ENCODE results near the gene NF1. TPM values are rescaled to one million over a fixed set of nuclear protein-coding genes. Genes with fewer than 3 reads are reported as not detected.

The NF1 gene
- total and polyA plus RNA-seq, 10 donors: 3.1 to 97.7 (median 58.3) TPM

GRCh38 chr17:31054761-31055160, 40.0 kb upstream of the NF1 start:
- no peak for DNase-seq
- Histone ChIP-seq H3K27me3 (replicated peaks in 1 of 7) (no peaks in the 10 kb centered on the region), H3K4me1 (peaks cover 0 to 22% (median 8%) of the 10 kb centered on the region in 6 donors), H3K27ac (no peak overlapping the region), H3K4me3 (no peak overlapping the region), H3K9me3 (no peaks in the 10 kb centered on the region), H3K36me3 (peaks cover 0 to 5% (median 0%) of the 10 kb centered on the region in 6 donors)
- WGBS, 5 donors: 83 to 97% (median 88%) methylated on average over 3 of the region's 3 CpGs
- intact Hi-C loops (cut with DNase I; ENCODE audit: low total_unique reads): no loop called here
- TF ChIP-seq CTCF (IDR thresholded peaks at IDR 0.05 in 8 of 11, conservative IDR thresholded peaks at IDR 0.05 in 3 of 11) (no peak), POLR2A (IDR thresholded peaks at IDR 0.05) (no peak), POLR2AphosphoS5 (IDR thresholded peaks at IDR 0.05) (no peak)

- intact Hi-C loops (cut with DNase I; ENCODE audit: low total_unique reads): no loop called here
- no peaks in the 10 kb centered on the region for H3K36me3 ChIP-seq
- H3K4me3 ChIP-seq: no peak overlapping the region
- no peak for DNase-seq
- no peak overlapping the region for H3K27ac ChIP-seq
- H3K27me3 ChIP-seq (replicated peaks in 1 of 7): no peaks in the 10 kb centered on the region
- WGBS, 5 donors: 35 to 46% (median 42%) methylated on average over 2 of the region's 2 CpGs
- no peak for TF ChIP-seq POLR2A (IDR thresholded peaks at IDR 0.05)
- H3K9me3 ChIP-seq: no peaks in the 10 kb centered on the region
- no peaks in the 10 kb centered on the region for H3K4me1 ChIP-seq
Observed at GRCh38 chr17:31058976-31059375, 35.8 kb upstream of the NF1 start.

GRCh38 chr17:31060791-31061550, 33.8 kb upstream of the NF1 start:
- no peak for TF ChIP-seq POLR2A (IDR thresholded peaks at IDR 0.05)
- TF ChIP-seq CTCF (IDR thresholded peaks at IDR 0.05 in 8 of 11, conservative IDR thresholded peaks at IDR 0.05 in 3 of 11): no peak
- no peak for TF ChIP-seq POLR2AphosphoS5 (IDR thresholded peaks at IDR 0.05)
- WGBS, 5 donors: 73 to 88% (median 76%) methylated on average over 7 of the region's 7 CpGs
- intact Hi-C loops (cut with DNase I; ENCODE audit: low total_unique reads): no loop called here
- Histone ChIP-seq H3K36me3 (no peaks in the 10 kb centered on the region), H3K4me1 (no peaks in the 10 kb centered on the region), H3K9me3 (no peaks in the 10 kb centered on the region), H3K27me3 (replicated peaks in 1 of 7) (no peaks in the 10 kb centered on the region), H3K4me3 (no peak overlapping the region), H3K27ac (no peak overlapping the region)
- no peak for DNase-seq

- no peaks in the 10 kb centered on the region for H3K4me1 ChIP-seq
- no peaks in the 10 kb centered on the region for H3K9me3 ChIP-seq
- H3K27ac ChIP-seq: no peak overlapping the region
- 81 to 93% (median 86%) methylated on average over 3 of the region's 3 CpGs for WGBS, 5 donors
- intact Hi-C loops (cut with DNase I; ENCODE audit: low total_unique reads): no loop called here
- no peaks in the 10 kb centered on the region for H3K36me3 ChIP-seq
- DNase-seq: no peak
- no peak overlapping the region for H3K4me3 ChIP-seq
- no peaks in the 10 kb centered on the region for H3K27me3 ChIP-seq (replicated peaks in 1 of 7)
- no peak for TF ChIP-seq CTCF (IDR thresholded peaks at IDR 0.05 in 8 of 11, conservative IDR thresholded peaks at IDR 0.05 in 3 of 11)
- no peak for TF ChIP-seq POLR2AphosphoS5 (IDR thresholded peaks at IDR 0.05)
- TF ChIP-seq POLR2A (IDR thresholded peaks at IDR 0.05): no peak
Observed at GRCh38 chr17:31061678-31062077, 33.1 kb upstream of the NF1 start.
